Measurements from ENCODE around the gene RILPL2.
"Not testable (repeated sequence)": the region's sequence is repeated elsewhere in the genome, so short reads cannot be mapped to it uniquely, and the experiment has no call there.

The RILPL2 gene

GRCh38 chr12:123436017-123436964 is at the start of gene RILPL2:
Gene RILPL2 (minus strand): TSS chr12:123436684. CDS start chr12:123436420, 264 bp downstream.
- H3K27ac ChIP-seq: peak within 1 kb of the TSS; percentile 40
- H3K9ac ChIP-seq: no peak within 1 kb of the TSS
- peak within 1 kb of the TSS; percentile 99 for H3K4me2 ChIP-seq (ENCODE audit: low read length)
- no peaks in the 10 kb centered on the region for H3K9me3 ChIP-seq (ENCODE audit: control insufficient read depth, low read length)
- peak within 1 kb of the TSS; percentile 97 for H3K4me3 ChIP-seq (ENCODE audit: low read depth, low read length)
- H3K27me3 ChIP-seq (ENCODE audit: control insufficient read depth, insufficient read depth, low read length): no peaks in the 10 kb centered on the region
- no peaks in the 10 kb centered on the region for H3K4me1 ChIP-seq
- H3K79me2 ChIP-seq: peaks cover 11% of the 10 kb centered on the region
- peak within 1 kb of the TSS; percentile 94 for H2AFZ ChIP-seq
- no peaks in the 10 kb centered on the region for H3K36me3 ChIP-seq (ENCODE audit: control insufficient read depth, insufficient read depth, low read length)
- TF ChIP-seq, protein P1, sequence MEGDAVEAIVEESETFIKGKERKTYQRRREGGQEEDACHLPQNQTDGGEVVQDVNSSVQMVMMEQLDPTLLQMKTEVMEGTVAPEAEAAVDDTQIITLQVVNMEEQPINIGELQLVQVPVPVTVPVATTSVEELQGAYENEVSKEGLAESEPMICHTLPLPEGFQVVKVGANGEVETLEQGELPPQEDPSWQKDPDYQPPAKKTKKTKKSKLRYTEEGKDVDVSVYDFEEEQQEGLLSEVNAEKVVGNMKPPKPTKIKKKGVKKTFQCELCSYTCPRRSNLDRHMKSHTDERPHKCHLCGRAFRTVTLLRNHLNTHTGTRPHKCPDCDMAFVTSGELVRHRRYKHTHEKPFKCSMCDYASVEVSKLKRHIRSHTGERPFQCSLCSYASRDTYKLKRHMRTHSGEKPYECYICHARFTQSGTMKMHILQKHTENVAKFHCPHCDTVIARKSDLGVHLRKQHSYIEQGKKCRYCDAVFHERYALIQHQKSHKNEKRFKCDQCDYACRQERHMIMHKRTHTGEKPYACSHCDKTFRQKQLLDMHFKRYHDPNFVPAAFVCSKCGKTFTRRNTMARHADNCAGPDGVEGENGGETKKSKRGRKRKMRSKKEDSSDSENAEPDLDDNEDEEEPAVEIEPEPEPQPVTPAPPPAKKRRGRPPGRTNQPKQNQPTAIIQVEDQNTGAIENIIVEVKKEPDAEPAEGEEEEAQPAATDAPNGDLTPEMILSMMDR (IDR thresholded peaks at IDR 0.05): no peak

GRCh38 chr12:123485756-123486155 is 49.3 kb upstream of the RILPL2 start:
- no peak overlapping the region for H2AFZ ChIP-seq
- H3K9ac ChIP-seq: no peak overlapping the region
- no peak overlapping the region for H3K4me2 ChIP-seq (ENCODE audit: low read length)
- H3K4me1 ChIP-seq: no peaks in the 10 kb centered on the region
- H3K4me3 ChIP-seq (ENCODE audit: low read depth, low read length): no peak overlapping the region
- H3K27ac ChIP-seq: no peak overlapping the region
- no peaks in the 10 kb centered on the region for H3K27me3 ChIP-seq (ENCODE audit: control insufficient read depth, insufficient read depth, low read length)
- TF ChIP-seq, protein P1 (IDR thresholded peaks at IDR 0.05): no peak
- H3K79me2 ChIP-seq: no peaks in the 10 kb centered on the region
- no peaks in the 10 kb centered on the region for H3K36me3 ChIP-seq (ENCODE audit: control insufficient read depth, insufficient read depth, low read length)
- H3K9me3 ChIP-seq (ENCODE audit: control insufficient read depth, low read length): no peaks in the 10 kb centered on the region

DNA sequence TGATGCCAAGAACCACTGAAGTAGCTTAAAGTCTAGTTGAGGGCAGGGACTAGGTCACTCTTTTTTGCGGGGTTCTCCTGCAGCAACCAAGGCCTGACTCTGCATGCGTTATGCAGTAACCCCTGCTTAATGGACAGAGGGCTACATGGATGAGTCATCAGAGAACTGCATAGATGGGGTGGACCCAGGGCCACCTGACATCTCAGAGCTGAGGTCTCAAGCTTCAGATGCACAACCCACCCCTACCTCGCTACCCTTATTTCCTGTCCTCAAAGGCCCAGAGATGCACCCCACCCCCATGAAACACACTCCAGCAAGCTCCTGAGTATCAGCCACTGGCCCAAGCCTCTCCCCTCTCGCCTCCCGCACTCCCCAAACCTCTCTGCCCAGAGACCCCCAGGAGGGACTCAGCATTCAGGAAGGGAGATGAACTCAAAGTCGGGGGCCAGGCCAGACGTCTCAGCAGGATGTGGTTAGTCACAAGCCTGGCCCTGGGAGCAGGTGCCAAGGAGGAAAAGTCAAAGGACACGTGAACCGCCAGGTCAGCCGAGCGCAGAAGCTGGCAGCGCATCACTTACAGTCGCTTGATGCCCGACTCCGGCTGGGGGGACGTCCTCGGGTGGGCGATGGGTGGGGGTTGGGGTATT is 47.2 kb upstream of the RILPL2 start:
- H3K4me1 ChIP-seq: no peaks in the 10 kb centered on the region
- no peak overlapping the region for H2AFZ ChIP-seq
- H3K9me3 ChIP-seq (ENCODE audit: control insufficient read depth, low read length): no peaks in the 10 kb centered on the region
- no peak overlapping the region for H3K4me3 ChIP-seq (ENCODE audit: low read depth, low read length)
- no peak overlapping the region for H3K9ac ChIP-seq
- H3K27me3 ChIP-seq (ENCODE audit: control insufficient read depth, insufficient read depth, low read length): no peaks in the 10 kb centered on the region
- no peaks in the 10 kb centered on the region for H3K79me2 ChIP-seq
- H3K27ac ChIP-seq: no peak overlapping the region
- TF ChIP-seq, protein P1 (IDR thresholded peaks at IDR 0.05): no peak
- H3K36me3 ChIP-seq (ENCODE audit: control insufficient read depth, insufficient read depth, low read length): no peaks in the 10 kb centered on the region
- no peak overlapping the region for H3K4me2 ChIP-seq (ENCODE audit: low read length)

GRCh38 chr12:123482876-123483275 is 46.4 kb upstream of the RILPL2 start:
- H3K4me3 ChIP-seq (ENCODE audit: low read depth, low read length): no peak overlapping the region
- no peaks in the 10 kb centered on the region for H3K79me2 ChIP-seq
- H3K36me3 ChIP-seq (ENCODE audit: control insufficient read depth, insufficient read depth, low read length): no peaks in the 10 kb centered on the region
- H3K27me3 ChIP-seq (ENCODE audit: control insufficient read depth, insufficient read depth, low read length): no peaks in the 10 kb centered on the region
- H3K4me1 ChIP-seq: no peaks in the 10 kb centered on the region
- H3K27ac ChIP-seq: no peak overlapping the region
- H2AFZ ChIP-seq: no peak overlapping the region
- no peak overlapping the region for H3K9ac ChIP-seq
- no peaks in the 10 kb centered on the region for H3K9me3 ChIP-seq (ENCODE audit: control insufficient read depth, low read length)
- H3K4me2 ChIP-seq (ENCODE audit: low read length): no peak overlapping the region
- TF ChIP-seq, protein P1 (IDR thresholded peaks at IDR 0.05): no peak

- not testable (repeated sequence) for H3K27ac ChIP-seq
These were observed 44.8 kb upstream of the RILPL2 start for GRCh38 chr12:123481251-123481650.

More at GRCh38 chr12:123481251-123481650, 44.8 kb upstream of the RILPL2 start:
- H3K27me3 ChIP-seq (ENCODE audit: control insufficient read depth, insufficient read depth, low read length); H3K9me3 ChIP-seq (ENCODE audit: control insufficient read depth, low read length); H3K4me1 ChIP-seq; H2AFZ ChIP-seq; H3K9ac ChIP-seq; H3K4me2 ChIP-seq (ENCODE audit: low read length); H3K36me3 ChIP-seq (ENCODE audit: control insufficient read depth, insufficient read depth, low read length); H3K79me2 ChIP-seq; H3K4me3 ChIP-seq (ENCODE audit: low read depth, low read length): not testable (repeated sequence)
